ENCODE measurements around the gene ACCS.

GRCh38 chr11:44028816-44029506, 37.1 kb upstream of the ACCS start:
- TF ChIP-seq CTCF (conservative IDR thresholded peaks at IDR 0.05 in 1 of 2, IDR thresholded peaks at IDR 0.05 in 1 of 2; ENCODE audit: extremely low read depth in 1 of 2, insufficient read depth in 1 of 2, low read depth in 1 of 2, low read length in 2 of 2) (no peak), EZH2 (IDR thresholded peaks at IDR 0.05; ENCODE audit: borderline replicate concordance, low read length) (no peak)

All from mammary epithelial cell (primary cell).